Ovary (tissue), 3 donors: ENCODE data around the gene TMPRSS3.

Experiments
- CTCF ChIP-seq, 3 donors: fragments of 450-650 bp in 2 of 3; fragments of 200-600 bp in 1 of 3; IDR thresholded peaks; one replicate each; pipeline versions ENCODE4 v1.5.1 to v1.8.0; 2016 to 2022; ENCODE audit warnings: antibody characterized with exemption in 3 of 3, mild to moderate bottlenecking in 1 of 3
- EP300 ChIP-seq: sonication (generic); formaldehyde crosslinking; IDR thresholded peaks from one replicate; pipeline ENCODE4 v1.6.1; 2017; ENCODE audit warnings: antibody characterized with exemption
- POLR2A ChIP-seq: fragments of 450-650 bp; IDR thresholded peaks from one replicate; pipeline ENCODE4 v1.6.1; 2017; ENCODE audit warnings: antibody characterized with exemption, mild to moderate bottlenecking, moderate library complexity
- donor health status: DM: no; HTN: no; CAD: no.

- TF ChIP-seq CTCF (IDR thresholded peaks at IDR 0.05) (no peak), EP300 (no peak), POLR2A (no peak)
Measured at GRCh38 chr21:42336054-42336453, 59.8 kb downstream of the TMPRSS3 start.
